Prostate gland (tissue), 2 donors: ENCODE measurements around the gene ESR1.

ENCODE experiments used
- CTCF ChIP-seq, 4 experiments: fragments of 200-600 bp in 2 of 4; fragments of 450-650 bp in 2 of 4; sonication (generic) in 2 of 4; IDR thresholded peaks; 1 replicate in 3 of 4; 2 replicates in 1 of 4; pipeline ENCODE4 v1.5.1; 2016 to 2019; ENCODE audit warnings: antibody characterized with exemption in 4 of 4, mild to moderate bottlenecking in 2 of 4, moderate library complexity in 2 of 4
- POLR2A ChIP-seq: fragments of 450-650 bp; IDR thresholded peaks from one replicate; pipeline ENCODE4 v1.6.1; 2016; ENCODE audit warnings: antibody characterized with exemption, mild to moderate bottlenecking
- POLR2AphosphoS5 ChIP-seq: sonication (generic); formaldehyde crosslinking; IDR thresholded peaks from one replicate; pipeline ENCODE4 v1.6.1; 2017; ENCODE audit warnings: antibody characterized with exemption

DNA sequence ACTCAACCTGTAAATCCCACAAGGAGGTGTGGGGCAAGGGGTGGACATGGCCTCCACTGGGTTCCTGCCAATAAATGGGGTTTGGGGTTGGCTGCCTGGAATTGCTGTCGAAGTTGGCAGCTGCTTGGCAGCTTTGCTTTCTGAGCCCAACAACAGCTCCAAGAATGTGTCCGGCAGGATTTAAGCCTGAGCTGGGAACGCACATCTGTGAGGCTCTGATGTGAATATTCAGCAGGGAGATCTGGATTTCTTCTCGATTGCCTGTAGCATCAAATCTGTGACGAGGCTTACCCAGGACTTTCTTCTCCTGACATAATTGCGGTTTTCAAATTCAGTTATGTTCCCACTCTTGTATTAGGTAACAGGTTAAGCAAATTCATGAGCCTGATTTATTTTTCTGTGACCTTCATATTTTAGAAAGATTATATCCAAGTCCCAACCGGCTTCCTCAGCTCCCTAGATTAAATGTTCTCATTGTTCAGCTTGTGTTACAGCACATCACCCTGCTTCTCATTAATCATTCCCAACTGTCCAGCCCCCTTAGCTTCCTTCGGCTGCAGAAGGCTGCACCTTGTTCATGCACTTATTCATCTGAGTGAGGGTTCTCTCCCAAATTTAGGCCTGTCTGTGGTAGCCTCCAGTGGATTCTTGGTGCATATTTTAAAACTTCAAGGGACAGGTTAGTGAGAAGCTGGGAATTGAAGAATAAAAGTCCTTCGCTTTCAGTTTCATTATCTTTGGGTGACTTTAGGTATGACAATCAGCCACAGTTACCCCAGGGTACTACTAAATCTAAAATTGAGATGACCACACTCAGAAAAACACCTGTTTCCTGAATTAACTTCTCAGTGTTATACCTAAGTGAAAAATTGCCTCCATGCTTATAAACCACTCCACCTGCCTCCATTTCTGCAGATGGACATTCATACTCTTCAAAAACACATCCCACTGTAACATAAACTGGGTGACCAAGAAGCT lies 310.0 kb downstream of the ESR1 start:
- TF ChIP-seq POLR2AphosphoS5 (no peak), CTCF (IDR thresholded peaks at IDR 0.05) (no peak), POLR2A (no peak)
